OCI-LY7 (cell line): ENCODE measurements around the gene SREBF1. TPM values are rescaled to one million over a fixed set of nuclear protein-coding genes. Genes with fewer than 3 reads are reported as not detected.

Source experiments
- BruUV-seq: library from RNA; stranded (reverse); fragments of 400-500 nt; replicated peaks from 2 replicates; lab custom pipeline; 2021; lab: Mats Ljungman, UMichigan
- CTCF ChIA-PET: fragments of 300-600 bp; sonication (Branson Sonifier 250); formaldehyde crosslinking; loops from one replicate; lab custom pipeline; 2022; ENCODE audit warnings: antibody characterized with exemption; ENCODE audit not compliant: unreplicated experiment; lab: Charles Lee
- POLR2A ChIA-PET: fragments of 300-600 bp; sonication (Branson Sonifier 250); formaldehyde crosslinking; loops from one replicate; lab custom pipeline; 2022; ENCODE audit warnings: antibody characterized with exemption; lab: Charles Lee
- DNase-seq: peaks from one replicate; pipeline ENCODE4 v3.0.0-alpha.2; 2015; ENCODE audit warnings: low spot score
- H2AFZ ChIP-seq: fragments of 200-600 bp; sonication (generic), shearing (Covaris generic); 2 replicates; pipeline ENCODE4 v1.6.1; 2014; ENCODE audit warnings: mild to moderate bottlenecking, antibody characterized with exemption, low read length, moderate library complexity
- H3K27ac ChIP-seq: fragments of 200-600 bp; sonication (generic); 2 replicates; pipeline ENCODE4 v1.5.1; 2014; ENCODE audit warnings: mixed run types, low read depth, mild to moderate bottlenecking, moderate library complexity, low read length, inconsistent platforms; ENCODE audit not compliant: poor library complexity, severe bottlenecking
- H3K36me3 ChIP-seq: fragments of 200-600 bp; sonication (generic); 2 replicates; pipeline ENCODE4 v1.6.1; 2014; ENCODE audit warnings: mild to moderate bottlenecking, antibody characterized with exemption, low read length, moderate library complexity, mixed read lengths; ENCODE audit not compliant: insufficient read depth
- H3K4me1 ChIP-seq: fragments of 200-600 bp; sonication (generic); 2 replicates; pipeline ENCODE4 v1.5.1; 2014; ENCODE audit warnings: mild to moderate bottlenecking, low read length; ENCODE audit not compliant: insufficient read depth, poor library complexity, severe bottlenecking
- H3K4me2 ChIP-seq: fragments of 200-600 bp; sonication (generic); 2 replicates; pipeline ENCODE4 v1.6.1; 2014; ENCODE audit warnings: mild to moderate bottlenecking, low read length
- H3K4me3 ChIP-seq: fragments of 200-600 bp; sonication (generic); 2 replicates; pipeline ENCODE4 v1.5.1; 2014; ENCODE audit warnings: mild to moderate bottlenecking, low read depth, low read length; ENCODE audit not compliant: poor library complexity, severe bottlenecking
- H3K79me2 ChIP-seq: fragments of 200-600 bp; sonication (generic); 2 replicates; pipeline ENCODE4 v1.6.1; 2016; ENCODE audit warnings: low read depth, mild to moderate bottlenecking, low read length, moderate library complexity, mixed read lengths; ENCODE audit not compliant: insufficient read depth
- H3K9me2 ChIP-seq: fragments of 200-600 bp; sonication (generic); 2 replicates; pipeline ENCODE4 v1.6.1; 2016; ENCODE audit warnings: mild to moderate bottlenecking, low read length, mixed read lengths; ENCODE audit not compliant: insufficient read depth
- H3K9me3 ChIP-seq: fragments of 200-600 bp; sonication (generic); 2 replicates; pipeline ENCODE4 v1.6.1; 2014; ENCODE audit warnings: mild to moderate bottlenecking, mixed run types, low read length, mixed read lengths
- H4K20me1 ChIP-seq: fragments of 200-600 bp; sonication (generic); 2 replicates; pipeline ENCODE4 v1.6.1; 2014; ENCODE audit warnings: mild to moderate bottlenecking, antibody characterized with exemption, low read length, moderate library complexity, mixed read lengths; ENCODE audit not compliant: insufficient read depth
- EZH2phosphoT487 ChIP-seq: fragments of 200-600 bp; sonication (generic); IDR thresholded peaks from 2 replicates; pipeline ENCODE4 v1.6.1; 2018; ENCODE audit warnings: low read depth, borderline replicate concordance, mild to moderate bottlenecking, mixed run types, antibody characterized with exemption, low read length, moderate library complexity, mixed read lengths
- intact Hi-C: fragments of 100-400 bp; cut with micrococcal nuclease; formaldehyde crosslinking; loops from one replicate; pipeline ENCODE4 v1.10.0; 2022; ENCODE audit not compliant: unreplicated experiment
- total RNA-seq, 2 experiments: library from RNA; depleted of rRNA in 1 of 2; stranded (reverse); fragments of >200 nt in 1 of 2; shearing (Covaris generic) in 1 of 2; gene quantifications; 2 replicates each; pipeline ENCODE4 v1.2.3, GENCODE V29; 2014 to 2022
- TF ChIP-seq, protein P1 (sequence below): fragments of 200-600 bp; sonication (generic); conservative IDR thresholded peaks from 2 replicates; pipeline ENCODE4 v1.5.1; 2014; ENCODE audit warnings: mild to moderate bottlenecking, antibody characterized with exemption, low read length, moderate library complexity, mixed read lengths

SREBF1 gene
- total RNA-seq, 2 experiments from 2014 or later: 70.4 to 187 TPM

GRCh38 chr17:17789410-17789809 lies 47.4 kb downstream of the SREBF1 start:
- no peaks in the 10 kb centered on the region for H3K9me3 ChIP-seq
- H3K4me2 ChIP-seq: no peak overlapping the region
- no peaks in the 10 kb centered on the region for H3K79me2 ChIP-seq
- H3K4me1 ChIP-seq: peaks cover 21% of the 10 kb centered on the region
- H4K20me1 ChIP-seq: no peaks in the 10 kb centered on the region
- no peak overlapping the region for H3K27ac ChIP-seq
- ChIA-PET POLR2A (no interaction called here), CTCF (no interaction called here)
- no TSS peak for BruUV-seq
- no peaks in the 10 kb centered on the region for H3K9me2 ChIP-seq
- no peak overlapping the region for H3K4me3 ChIP-seq
- H2AFZ ChIP-seq: no peak overlapping the region
- TF ChIP-seq, protein P1, sequence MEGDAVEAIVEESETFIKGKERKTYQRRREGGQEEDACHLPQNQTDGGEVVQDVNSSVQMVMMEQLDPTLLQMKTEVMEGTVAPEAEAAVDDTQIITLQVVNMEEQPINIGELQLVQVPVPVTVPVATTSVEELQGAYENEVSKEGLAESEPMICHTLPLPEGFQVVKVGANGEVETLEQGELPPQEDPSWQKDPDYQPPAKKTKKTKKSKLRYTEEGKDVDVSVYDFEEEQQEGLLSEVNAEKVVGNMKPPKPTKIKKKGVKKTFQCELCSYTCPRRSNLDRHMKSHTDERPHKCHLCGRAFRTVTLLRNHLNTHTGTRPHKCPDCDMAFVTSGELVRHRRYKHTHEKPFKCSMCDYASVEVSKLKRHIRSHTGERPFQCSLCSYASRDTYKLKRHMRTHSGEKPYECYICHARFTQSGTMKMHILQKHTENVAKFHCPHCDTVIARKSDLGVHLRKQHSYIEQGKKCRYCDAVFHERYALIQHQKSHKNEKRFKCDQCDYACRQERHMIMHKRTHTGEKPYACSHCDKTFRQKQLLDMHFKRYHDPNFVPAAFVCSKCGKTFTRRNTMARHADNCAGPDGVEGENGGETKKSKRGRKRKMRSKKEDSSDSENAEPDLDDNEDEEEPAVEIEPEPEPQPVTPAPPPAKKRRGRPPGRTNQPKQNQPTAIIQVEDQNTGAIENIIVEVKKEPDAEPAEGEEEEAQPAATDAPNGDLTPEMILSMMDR: no peak
- TF ChIP-seq EZH2phosphoT487: no peak
- intact Hi-C loops: no loop called here
- no peak for DNase-seq
- H3K36me3 ChIP-seq: peaks cover 14% of the 10 kb centered on the region

DNA sequence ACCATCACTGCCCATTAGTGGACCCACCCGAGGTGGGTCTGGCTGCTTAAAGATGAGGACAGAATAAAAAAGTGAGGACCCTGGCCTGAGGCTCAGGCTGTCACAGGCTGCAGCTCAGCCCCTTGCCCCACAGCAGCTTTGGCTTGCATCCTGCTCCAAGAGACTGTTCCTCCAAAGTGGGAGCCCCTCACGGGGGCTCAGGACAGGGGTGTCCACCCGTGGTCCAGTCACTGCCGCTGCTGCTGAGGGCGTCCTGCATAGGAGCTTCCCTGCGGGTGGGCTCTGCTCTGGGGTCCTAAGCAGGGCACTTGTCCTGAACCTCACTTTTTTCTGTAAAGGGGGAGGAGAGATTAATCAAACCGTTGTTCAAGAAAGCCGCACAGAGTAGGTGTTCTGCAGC lies 47.8 kb downstream of the SREBF1 start:
- Histone ChIP-seq H3K9me3 (no peaks in the 10 kb centered on the region), H3K27ac (no peak overlapping the region), H4K20me1 (no peaks in the 10 kb centered on the region), H3K4me2 (no peak overlapping the region), H2AFZ (no peak overlapping the region), H3K36me3 (peaks cover 9% of the 10 kb centered on the region), H3K4me3 (no peak overlapping the region), H3K4me1 (peaks cover 25% of the 10 kb centered on the region), H3K9me2 (no peaks in the 10 kb centered on the region), H3K79me2 (no peaks in the 10 kb centered on the region)
- intact Hi-C loops: no loop called here
- CTCF ChIA-PET: no interaction called here
- POLR2A ChIA-PET: no interaction called here
- BruUV-seq: no TSS peak
- TF ChIP-seq EZH2phosphoT487: no peak
- TF ChIP-seq, protein P1: no peak
- no peak for DNase-seq

- ChIA-PET CTCF (no interaction called here), POLR2A (interaction anchor here (1.7 kb wide), 1 partner anchor 185 kb away, joined by 3 read pairs; the partner anchor contains the start of gene TOM1L2)
- no peak overlapping the region for H2AFZ ChIP-seq
- H3K4me1 ChIP-seq: peaks cover 31% of the 10 kb centered on the region
- no peaks in the 10 kb centered on the region for H3K9me3 ChIP-seq
- no peak overlapping the region for H3K4me2 ChIP-seq
- H3K36me3 ChIP-seq: no peaks in the 10 kb centered on the region
- DNase-seq: no peak
- H3K4me3 ChIP-seq: no peak overlapping the region
- intact Hi-C loops: no loop called here
- TF ChIP-seq, protein P1: no peak
- TF ChIP-seq EZH2phosphoT487: no peak
- no peak overlapping the region for H3K27ac ChIP-seq
- H4K20me1 ChIP-seq: no peaks in the 10 kb centered on the region
- H3K79me2 ChIP-seq: no peaks in the 10 kb centered on the region
- no TSS peak for BruUV-seq
- H3K9me2 ChIP-seq: no peaks in the 10 kb centered on the region
Observed at GRCh38 chr17:17787568-17787967, 49.2 kb downstream of the SREBF1 start.
